D721Med (cell line): Measurements from ENCODE around the gene MAN2A1.

Source experiments
- DNase-seq: peaks from one replicate; pipeline ENCODE4 v3.0.0; 2011; ENCODE audit warnings: low spot score; ENCODE audit not compliant: insufficient read length
- FAIRE-seq: peaks from 2 replicates; lab custom pipeline; 2011; peaks lifted over from hg19 to GRCh38; lab: Jason Lieb, UNC
- CTCF ChIP-seq: IDR thresholded peaks from 2 replicates; pipeline ENCODE4 v1.5.1; 2012; ENCODE audit warnings: mild to moderate bottlenecking, control low read depth; ENCODE audit not compliant: insufficient read depth; ENCODE audit errors: missing control alignments

The MAN2A1 gene

DNA sequence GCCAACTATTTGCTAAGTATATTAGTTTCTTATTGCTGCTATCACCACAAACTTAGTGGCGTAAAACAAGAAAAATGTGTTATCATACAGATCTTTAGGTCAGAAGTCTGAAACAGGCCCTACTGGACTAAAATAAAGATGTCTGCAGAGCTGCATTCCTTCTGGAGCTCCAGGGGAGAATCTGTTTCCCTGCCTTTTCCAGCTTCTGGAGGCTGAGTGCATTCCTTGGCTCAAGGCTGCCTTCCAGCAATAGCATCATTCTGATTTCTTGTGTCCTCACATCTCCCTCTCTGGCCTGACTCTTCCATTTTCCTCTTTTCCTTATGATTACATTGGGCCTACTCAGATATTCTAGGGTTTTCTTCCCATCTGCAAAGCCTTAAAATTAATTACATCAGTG is 15.9 kb downstream of the MAN2A1 start:
- no peak for DNase-seq
- no peak for TF ChIP-seq CTCF
- FAIRE-seq, result no peak

DNA sequence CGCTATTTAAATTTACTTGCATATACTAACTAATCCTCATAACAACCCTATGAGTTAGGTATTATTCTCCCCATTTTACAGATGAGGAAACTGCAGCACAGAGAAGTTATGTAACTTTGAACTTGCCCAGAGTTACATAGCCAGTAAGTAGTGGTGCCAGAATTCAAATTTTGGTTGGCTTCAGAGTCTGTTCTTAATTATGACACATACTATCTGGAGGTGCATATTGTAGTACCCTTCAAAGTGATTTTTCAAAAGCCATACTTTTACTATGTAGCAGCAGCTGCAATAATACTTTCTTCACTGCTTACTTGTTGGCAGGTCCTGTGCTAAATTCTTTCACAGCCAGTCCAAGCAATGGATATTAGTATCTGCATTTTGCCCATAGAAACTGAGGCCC is 16.4 kb downstream of the MAN2A1 start:
- FAIRE-seq (no peak), DNase-seq (no peak)
- TF ChIP-seq CTCF, result no peak

- no peak for FAIRE-seq
- TF ChIP-seq CTCF, result no peak
- no peak for DNase-seq
Measured at GRCh38 chr5:109707531-109707930, 17.8 kb downstream of the MAN2A1 start.

DNA sequence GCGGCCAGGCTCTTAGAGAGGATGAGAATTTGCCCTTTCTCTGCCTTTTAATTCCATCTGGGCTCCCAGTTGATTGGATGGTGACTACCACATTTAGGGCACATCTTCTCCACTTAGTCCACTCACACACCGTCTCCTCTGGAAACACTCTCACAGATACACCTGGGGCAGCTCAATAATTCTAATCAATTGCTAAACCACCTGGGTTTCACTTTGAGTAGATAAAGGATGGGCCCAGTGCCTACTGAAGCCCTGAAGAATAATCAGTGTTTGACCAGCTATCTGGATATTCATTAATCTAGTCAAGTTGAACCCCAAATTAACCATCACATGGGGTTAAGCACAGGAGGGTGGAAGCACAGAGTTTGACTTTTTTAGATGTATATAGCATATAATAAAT is 19.1 kb downstream of the MAN2A1 start:
- DNase-seq, result no peak
- TF ChIP-seq CTCF, result no peak
- no peak for FAIRE-seq

- DNase-seq (no peak), FAIRE-seq (no peak)
- TF ChIP-seq CTCF, result no peak
Measured at GRCh38 chr5:109709225-109709624, 19.5 kb downstream of the MAN2A1 start.

- DNase-seq, result no peak
- FAIRE-seq, result no peak
- TF ChIP-seq CTCF, result no peak
Measured at GRCh38 chr5:109711673-109712072, 21.9 kb downstream of the MAN2A1 start.

- DNase-seq (no peak), FAIRE-seq (no peak)
- no peak for TF ChIP-seq CTCF
Measured at GRCh38 chr5:109713453-109713852, 23.7 kb downstream of the MAN2A1 start.
